Measurements from ENCODE around the gene HNF1A. TPM values are rescaled to one million over a fixed set of nuclear protein-coding genes. Genes with fewer than 3 reads are reported as not detected.
A peak's percentile ranks its signal among the peaks of the same experiment; 100 is the strongest.

HNF1A gene
- total and polyA plus RNA-seq, 2 of the 13 experiments (the other 11 are each of a cell fraction or from before 2014, with no cell fraction given): 13.4 to 34.7 TPM

GRCh38 chr12:121048442-121048841, 70.1 kb downstream of the HNF1A start:
- Histone ChIP-seq H3K4me3 (replicated peaks in 1 of 3; ENCODE audit: insufficient read depth in 1 of 3, low read depth in 2 of 3, low read length in 3 of 3) (no peak overlapping the region), H3K27ac (ENCODE audit: extremely low read length, insufficient read depth, low read length) (no peak overlapping the region), H3K4me2 (ENCODE audit: low read depth, low read length) (0 out of 2 replicates have a peak overlapping the region, but pooled peaks have one; percentile 2), H3K4me1 (ENCODE audit: insufficient read depth, low read length) (0 out of 2 replicates have a peak, but pooled peaks cover 7% of the 10 kb centered on the region), H3K36me3 (replicated peaks in 1 of 2; ENCODE audit: control insufficient read depth in 1 of 2, insufficient read depth in 2 of 2, low read length in 2 of 2) (no peaks in the 10 kb centered on the region), H3K27me3 (ENCODE audit: control insufficient read depth in 1 of 2, insufficient read depth in 2 of 2, low read length in 2 of 2) (0 out of 5 replicates have a peak, but pooled peaks cover 0 to 3% of the 10 kb centered on the region in 2 experiments), H3K9ac (ENCODE audit: insufficient read depth, low read depth, low read length) (no peak overlapping the region), H2AFZ (ENCODE audit: low read length) (no peak overlapping the region), H3K9me3 (ENCODE audit: low read length) (no peaks in the 10 kb centered on the region), H4K20me1 (ENCODE audit: insufficient read depth, low read length) (no peaks in the 10 kb centered on the region), H3K79me2 (ENCODE audit: insufficient read depth, low read length) (no peaks in the 10 kb centered on the region)
- TF ChIP-seq ZNF280B (CRISPR knock-in tag; IDR thresholded peaks at IDR 0.05; ENCODE audit: borderline replicate concordance) (no peak), ZFP41 (CRISPR knock-in tag; IDR thresholded peaks at IDR 0.05; ENCODE audit: borderline replicate concordance) (no peak), MED1 (CRISPR knock-in tag; IDR thresholded peaks at IDR 0.05) (no peak), THAP7 (CRISPR knock-in tag; IDR thresholded peaks at IDR 0.05) (no peak), GZF1 (CRISPR knock-in tag; IDR thresholded peaks at IDR 0.05) (no peak), JUND (CRISPR knock-in tag; IDR thresholded peaks at IDR 0.05) (no peak), SOX6 (IDR thresholded peaks at IDR 0.05) (no peak), SOX6 (CRISPR knock-in tag; IDR thresholded peaks at IDR 0.05) (no peak), ZNF879 (CRISPR knock-in tag; IDR thresholded peaks at IDR 0.05) (no peak), PAWR (CRISPR knock-in tag; IDR thresholded peaks at IDR 0.05; ENCODE audit: borderline replicate concordance) (no peak), ETS1 (CRISPR knock-in tag; IDR thresholded peaks at IDR 0.05) (no peak), MXD1 (CRISPR knock-in tag; IDR thresholded peaks at IDR 0.05) (no peak), ZNF597 (CRISPR knock-in tag; IDR thresholded peaks at IDR 0.05) (no peak), ZKSCAN5 (CRISPR knock-in tag; IDR thresholded peaks at IDR 0.05) (no peak)
- POLR2A ChIA-PET: no interaction called here
- no TSS peak for BruUV-seq (replicated peaks)
- WGBS (ENCODE audit: low lambda C conversion rate): 39% methylated on average over 6 of the region's 7 CpGs
- CTCF ChIA-PET (ENCODE audit: low intra/inter-chr PET ratio, low total read pairs): no interaction called here
- ATAC-seq: no peak
- FAIRE-seq: no peak
- intact Hi-C loops (cut with micrococcal nuclease; ENCODE audit: unreplicated experiment) (no loop called here), in situ Hi-C loops (cut with HindIII; ENCODE audit: extremely low pct_ligation_motif_present, low pct_unique_long_range_greater_than_20kb) (no loop called here)
- no peak for DNase-seq (ENCODE audit: low spot score)

All from HepG2 (cell line).